ENCODE results near the gene KLHL4. TPM values are rescaled to one million over a fixed set of nuclear protein-coding genes. Genes with fewer than 3 reads are reported as not detected.
A peak's percentile ranks its signal among the peaks of the same experiment; 100 is the strongest.

Gene KLHL4, protein sequence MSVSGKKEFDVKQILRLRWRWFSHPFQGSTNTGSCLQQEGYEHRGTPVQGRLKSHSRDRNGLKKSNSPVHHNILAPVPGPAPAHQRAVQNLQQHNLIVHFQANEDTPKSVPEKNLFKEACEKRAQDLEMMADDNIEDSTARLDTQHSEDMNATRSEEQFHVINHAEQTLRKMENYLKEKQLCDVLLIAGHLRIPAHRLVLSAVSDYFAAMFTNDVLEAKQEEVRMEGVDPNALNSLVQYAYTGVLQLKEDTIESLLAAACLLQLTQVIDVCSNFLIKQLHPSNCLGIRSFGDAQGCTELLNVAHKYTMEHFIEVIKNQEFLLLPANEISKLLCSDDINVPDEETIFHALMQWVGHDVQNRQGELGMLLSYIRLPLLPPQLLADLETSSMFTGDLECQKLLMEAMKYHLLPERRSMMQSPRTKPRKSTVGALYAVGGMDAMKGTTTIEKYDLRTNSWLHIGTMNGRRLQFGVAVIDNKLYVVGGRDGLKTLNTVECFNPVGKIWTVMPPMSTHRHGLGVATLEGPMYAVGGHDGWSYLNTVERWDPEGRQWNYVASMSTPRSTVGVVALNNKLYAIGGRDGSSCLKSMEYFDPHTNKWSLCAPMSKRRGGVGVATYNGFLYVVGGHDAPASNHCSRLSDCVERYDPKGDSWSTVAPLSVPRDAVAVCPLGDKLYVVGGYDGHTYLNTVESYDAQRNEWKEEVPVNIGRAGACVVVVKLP
- total RNA-seq (2014; rRNA removed) = 1.0 and 1.1 TPM in 2 replicates
- Bru-seq, nascent RNA = percentile 41 among the genes with signal in this experiment
- BruChase-seq, experiment 1, labeled RNA remaining after a 6-hour chase = percentile 36 among the genes with signal in this experiment
- BruChase-seq, experiment 2, labeled RNA remaining after a 2-hour chase = percentile 40 among the genes with signal in this experiment
- long read RNA-seq, full-length matches to known transcripts = 4 of 4 reads
- long read RNA-seq, partial matches to known transcripts = 0 of 4 reads
- long read RNA-seq, other reads (novel, unspliced or antisense) = 0 of 4 reads

DNA sequence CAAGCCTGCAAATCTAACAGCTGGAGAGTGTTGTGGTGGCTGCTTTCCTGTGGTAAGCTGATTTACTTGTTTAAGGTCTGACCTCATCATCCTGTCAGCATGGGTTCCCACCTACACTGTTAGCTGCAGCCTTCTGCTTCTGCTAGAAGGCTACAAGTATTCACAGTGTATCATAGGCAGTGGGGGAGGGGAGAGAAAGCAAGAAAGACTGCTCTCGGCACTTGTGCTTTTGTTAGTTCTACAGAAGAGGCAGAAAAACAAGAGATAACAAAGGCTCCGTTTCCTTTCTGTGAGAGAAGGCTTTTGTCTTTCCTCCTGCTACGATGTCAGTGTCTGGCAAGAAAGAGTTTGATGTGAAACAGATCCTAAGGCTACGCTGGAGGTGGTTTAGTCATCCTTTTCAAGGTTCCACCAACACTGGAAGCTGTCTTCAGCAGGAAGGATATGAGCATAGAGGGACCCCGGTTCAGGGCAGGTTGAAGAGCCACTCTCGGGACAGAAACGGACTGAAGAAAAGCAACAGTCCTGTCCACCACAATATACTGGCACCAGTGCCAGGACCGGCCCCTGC, at the start of gene KLHL4:
Gene KLHL4, plus strand, starts transcription at position 232 of the 571 bp plus-strand sequence. Its CDS starts 92 bp downstream, at position 324.
- peak; percentile 85 for ATAC-seq
- Histone ChIP-seq H3K27me3 (ENCODE audit: low read length) (no peaks in the 10 kb centered on the region), H3K36me3 (ENCODE audit: low read depth, low read length) (no peaks in the 10 kb centered on the region), H3K27ac (ENCODE audit: low read length) (peak within 1 kb of the TSS; percentile 83), H3K4me3 (ENCODE audit: low read length) (peak within 1 kb of the TSS; percentile 68), H3K4me2 (ENCODE audit: low read length) (peak within 1 kb of the TSS; percentile 87), H4K20me1 (ENCODE audit: low read length) (no peaks in the 10 kb centered on the region), H3F3A (ENCODE audit: low read length, unreplicated experiment) (no peaks in the 10 kb centered on the region), H3K4me1 (ENCODE audit: insufficient read depth, low read length) (peaks cover 17% of the 10 kb centered on the region), H3K79me2 (ENCODE audit: low read length) (no peaks in the 10 kb centered on the region), H3K9me3 (ENCODE audit: low read length) (no peaks in the 10 kb centered on the region), H2AFZ (ENCODE audit: low read length) (peak within 1 kb of the TSS; percentile 58), H3K9me2 (replicated peaks; ENCODE audit: low read length) (no peaks in the 10 kb centered on the region), H3K9ac (ENCODE audit: low read length) (peak within 1 kb of the TSS; percentile 58)
- intact Hi-C loops (cut with micrococcal nuclease) = loop anchor here (1.0 to 5.0 kb wide), 4 partner anchors 55 to 179 kb away; no protein-coding TSS in a partner anchor
- peak; percentile 70 for DNase-seq
- TSS peak; percentile 72 for BruUV-seq (replicated peaks)
- TF ChIP-seq, protein P1, sequence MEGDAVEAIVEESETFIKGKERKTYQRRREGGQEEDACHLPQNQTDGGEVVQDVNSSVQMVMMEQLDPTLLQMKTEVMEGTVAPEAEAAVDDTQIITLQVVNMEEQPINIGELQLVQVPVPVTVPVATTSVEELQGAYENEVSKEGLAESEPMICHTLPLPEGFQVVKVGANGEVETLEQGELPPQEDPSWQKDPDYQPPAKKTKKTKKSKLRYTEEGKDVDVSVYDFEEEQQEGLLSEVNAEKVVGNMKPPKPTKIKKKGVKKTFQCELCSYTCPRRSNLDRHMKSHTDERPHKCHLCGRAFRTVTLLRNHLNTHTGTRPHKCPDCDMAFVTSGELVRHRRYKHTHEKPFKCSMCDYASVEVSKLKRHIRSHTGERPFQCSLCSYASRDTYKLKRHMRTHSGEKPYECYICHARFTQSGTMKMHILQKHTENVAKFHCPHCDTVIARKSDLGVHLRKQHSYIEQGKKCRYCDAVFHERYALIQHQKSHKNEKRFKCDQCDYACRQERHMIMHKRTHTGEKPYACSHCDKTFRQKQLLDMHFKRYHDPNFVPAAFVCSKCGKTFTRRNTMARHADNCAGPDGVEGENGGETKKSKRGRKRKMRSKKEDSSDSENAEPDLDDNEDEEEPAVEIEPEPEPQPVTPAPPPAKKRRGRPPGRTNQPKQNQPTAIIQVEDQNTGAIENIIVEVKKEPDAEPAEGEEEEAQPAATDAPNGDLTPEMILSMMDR (conservative IDR thresholded peaks at IDR 0.05; ENCODE audit: low read depth, low read length) = no peak
- TF ChIP-seq EZH2phosphoT487 (IDR thresholded peaks at IDR 0.05; ENCODE audit: borderline replicate concordance, low read length) (no peak), EZH2 (IDR thresholded peaks at IDR 0.05; ENCODE audit: low read length, unreplicated experiment) (no peak)
- POLR2A ChIA-PET (ENCODE audit: unreplicated experiment) = interaction anchor here (0.6 kb wide), 1 partner anchor 19 kb away, joined by 3 read pairs; no protein-coding TSS in a partner anchor
- CTCF ChIA-PET = no interaction called here

DNA sequence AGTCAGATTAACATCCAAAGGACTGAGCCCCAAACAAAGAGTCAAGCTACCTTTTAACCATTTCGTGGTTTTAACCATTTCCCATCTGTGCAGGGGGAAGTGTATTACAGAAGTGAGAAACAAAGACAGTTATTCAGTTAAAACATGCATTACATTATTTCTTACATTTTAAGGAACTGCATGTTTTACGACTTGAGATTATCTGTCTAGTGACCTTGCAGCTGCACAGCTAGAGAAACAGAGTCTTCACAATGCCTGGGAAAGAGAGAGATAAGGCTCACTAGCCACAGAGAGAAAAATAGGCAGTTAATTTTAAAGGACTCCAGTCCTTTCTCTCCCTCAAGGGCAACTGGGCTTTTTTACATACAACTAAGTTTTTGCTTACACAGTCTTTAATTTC, 48.7 kb upstream of the KLHL4 start:
- intact Hi-C loops (cut with micrococcal nuclease) = no loop called here
- DNase-seq (no peak), ATAC-seq (no peak)
- ChIA-PET CTCF (no interaction called here), POLR2A (ENCODE audit: unreplicated experiment) (no interaction called here)
- Histone ChIP-seq H2AFZ (ENCODE audit: low read length) (no peak overlapping the region), H3K4me2 (ENCODE audit: low read length) (no peak overlapping the region), H3K36me3 (ENCODE audit: low read depth, low read length) (no peaks in the 10 kb centered on the region), H3K4me3 (ENCODE audit: low read length) (no peak overlapping the region), H3K79me2 (ENCODE audit: low read length) (no peaks in the 10 kb centered on the region), H3K9me3 (ENCODE audit: low read length) (no peaks in the 10 kb centered on the region), H3K27me3 (ENCODE audit: low read length) (no peaks in the 10 kb centered on the region), H3F3A (ENCODE audit: low read length, unreplicated experiment) (no peaks in the 10 kb centered on the region), H3K27ac (ENCODE audit: low read length) (no peak overlapping the region), H3K9me2 (replicated peaks; ENCODE audit: low read length) (no peaks in the 10 kb centered on the region), H4K20me1 (ENCODE audit: low read length) (no peaks in the 10 kb centered on the region), H3K9ac (ENCODE audit: low read length) (no peak overlapping the region), H3K4me1 (ENCODE audit: insufficient read depth, low read length) (no peaks in the 10 kb centered on the region)
- TF ChIP-seq EZH2 (IDR thresholded peaks at IDR 0.05; ENCODE audit: low read length, unreplicated experiment) (no peak), EZH2phosphoT487 (IDR thresholded peaks at IDR 0.05; ENCODE audit: borderline replicate concordance, low read length) (no peak)
- TF ChIP-seq, protein P1 (conservative IDR thresholded peaks at IDR 0.05; ENCODE audit: low read depth, low read length) = no peak
- BruUV-seq (replicated peaks) = no TSS peak
